ENCODE data around the gene FGFBP2.

The FGFBP2 gene

GRCh38 chr4:15931451-15932210 lies 31.3 kb downstream of the FGFBP2 start:
- no peak overlapping the region for H3K4me3 ChIP-seq (ENCODE audit: low read length)
- no peak for TF ChIP-seq CTCF (conservative IDR thresholded peaks at IDR 0.05; ENCODE audit: low read length)
- no peak for DNase-seq (ENCODE audit: low read depth)

GRCh38 chr4:15930314-15930713 lies 32.7 kb downstream of the FGFBP2 start:
- H3K4me3 ChIP-seq (ENCODE audit: low read length), result no peak overlapping the region
- TF ChIP-seq CTCF (conservative IDR thresholded peaks at IDR 0.05; ENCODE audit: low read length), result no peak
- no peak for DNase-seq (ENCODE audit: low read depth)

- no peak for DNase-seq (ENCODE audit: low read depth)
- no peak for TF ChIP-seq CTCF (conservative IDR thresholded peaks at IDR 0.05; ENCODE audit: low read length)
- H3K4me3 ChIP-seq (ENCODE audit: low read length), result no peak overlapping the region
Observed at GRCh38 chr4:15929540-15929939, 33.4 kb downstream of the FGFBP2 start.

GRCh38 chr4:15928883-15929282 lies 34.1 kb downstream of the FGFBP2 start:
- DNase-seq (ENCODE audit: low read depth), result no peak
- H3K4me3 ChIP-seq (ENCODE audit: low read length), result no peak overlapping the region
- TF ChIP-seq CTCF (conservative IDR thresholded peaks at IDR 0.05; ENCODE audit: low read length), result no peak

- H3K4me3 ChIP-seq (ENCODE audit: low read length), result no peak overlapping the region
- DNase-seq (ENCODE audit: low read depth), result no peak
- no peak for TF ChIP-seq CTCF (conservative IDR thresholded peaks at IDR 0.05; ENCODE audit: low read length)
Observed at GRCh38 chr4:15926486-15926885, 36.5 kb downstream of the FGFBP2 start.

- TF ChIP-seq CTCF (conservative IDR thresholded peaks at IDR 0.05; ENCODE audit: low read length), result no peak
- DNase-seq (ENCODE audit: low read depth), result no peak
- H3K4me3 ChIP-seq (ENCODE audit: low read length), result no peak overlapping the region
Observed at GRCh38 chr4:15925830-15926229, 37.1 kb downstream of the FGFBP2 start.

- DNase-seq (ENCODE audit: low read depth), result no peak
- H3K4me3 ChIP-seq (ENCODE audit: low read length), result no peak overlapping the region
- TF ChIP-seq CTCF (conservative IDR thresholded peaks at IDR 0.05; ENCODE audit: low read length), result no peak
Observed at GRCh38 chr4:15921592-15921932, 41.4 kb downstream of the FGFBP2 start.
